Activated CD4-positive, alpha-beta memory T cell treated with anti-CD3 and anti-CD28 coated beads, Interleukin-2, amount 10 ng/mL, durations not matched to agents 7 days and 5 days (primary cell): ENCODE data around the gene SASH1. TPM values are rescaled to one million over a fixed set of nuclear protein-coding genes. Genes with fewer than 3 reads are reported as not detected.

Source experiments
- CTCF ChIA-PET: fragments of 350-600 bp; sonication (Branson Sonifier 250); formaldehyde crosslinking; loops from one replicate; lab custom pipeline; 2021; ENCODE audit warnings: antibody characterized with exemption, inconsistent platforms; lab: Charles Lee
- POLR2A ChIA-PET: fragments of 350-600 bp; sonication (Branson Sonifier 250); formaldehyde crosslinking; loops from one replicate; lab custom pipeline; 2021; ENCODE audit warnings: antibody characterized with exemption; lab: Charles Lee
- DNase-seq: peaks from one replicate; pipeline ENCODE4 v3.0.0-alpha.2; 2020
- H3K27ac Mint-ChIP-seq: one replicate; pipeline ENCODE4 v1.8.0; 2021; ENCODE audit warnings: mild to moderate bottlenecking, mixed read lengths
- H3K27me3 Mint-ChIP-seq: one replicate; pipeline ENCODE4 v1.8.0; 2021; ENCODE audit warnings: mixed read lengths
- H3K36me3 Mint-ChIP-seq: one replicate; pipeline ENCODE4 v1.8.0; 2021; ENCODE audit warnings: low read depth, mixed read lengths
- H3K4me1 Mint-ChIP-seq: one replicate; pipeline ENCODE4 v1.8.0; 2021; ENCODE audit warnings: mixed read lengths
- H3K4me3 Mint-ChIP-seq: one replicate; pipeline ENCODE4 v1.8.0; 2021; ENCODE audit warnings: mild to moderate bottlenecking, mixed read lengths
- H3K9me3 Mint-ChIP-seq: one replicate; pipeline ENCODE4 v1.8.0; 2021; ENCODE audit warnings: mixed read lengths
- total RNA-seq, 2 experiments: library from RNA; stranded (reverse); gene quantifications; one replicate each; pipeline ENCODE4 v1.2.3, GENCODE V29; 2021

SASH1 gene
- total RNA-seq, 2 experiments from 2014 or later = 0.75 to 0.98 TPM

DNA sequence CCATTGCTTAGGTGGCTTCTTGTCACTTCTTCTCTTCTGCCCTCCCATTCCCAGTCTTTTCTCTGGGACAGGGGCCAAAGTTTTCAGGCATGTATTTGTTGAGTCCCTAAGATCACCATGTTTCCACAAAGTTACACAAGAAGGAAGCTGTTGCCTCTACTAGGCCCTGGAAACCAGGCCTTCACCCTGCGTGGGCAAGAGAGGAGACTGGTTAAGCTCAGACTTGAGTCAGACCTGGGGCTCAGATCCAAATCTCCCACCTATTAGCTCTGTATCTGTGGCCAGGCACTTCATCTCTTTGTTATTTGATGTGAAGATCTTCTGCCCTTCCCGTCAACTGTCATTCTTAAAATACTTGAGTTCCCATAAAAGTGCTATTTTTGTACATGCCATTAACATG lies 154.6 kb downstream of the SASH1 start:
- Mint-ChIP-seq H3K36me3 (no peaks in the 10 kb centered on the region), H3K4me3 (no peak overlapping the region), H3K27me3 (peaks cover 26% of the 10 kb centered on the region), H3K27ac (no peak overlapping the region), H3K9me3 (no peaks in the 10 kb centered on the region), H3K4me1 (no peaks in the 10 kb centered on the region)
- ChIA-PET POLR2A (no interaction called here), CTCF (no interaction called here)
- DNase-seq = no peak

DNA sequence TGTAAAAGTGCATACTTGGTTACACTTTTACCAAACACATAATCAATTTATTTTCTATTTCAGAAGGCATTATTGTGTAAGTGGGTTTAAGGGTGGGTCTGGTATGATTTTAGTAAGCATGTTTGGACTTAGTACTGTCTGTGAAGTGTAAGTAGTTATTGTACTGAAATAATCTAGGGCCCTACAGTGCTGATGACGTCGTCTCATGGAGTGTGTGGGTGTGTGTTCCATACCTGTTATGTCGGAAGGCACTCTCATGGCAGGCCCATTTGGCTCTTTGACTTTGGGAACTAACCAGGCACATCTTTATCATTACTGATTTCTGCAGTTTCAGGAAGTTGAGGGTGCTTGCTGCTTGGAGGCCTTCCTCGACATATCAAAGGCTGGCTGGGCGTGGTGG lies 155.1 kb downstream of the SASH1 start:
- CTCF ChIA-PET = no interaction called here
- H3K27me3 Mint-ChIP-seq = peaks cover 26% of the 10 kb centered on the region
- POLR2A ChIA-PET = no interaction called here
- H3K27ac Mint-ChIP-seq = no peak overlapping the region
- no peaks in the 10 kb centered on the region for H3K4me1 Mint-ChIP-seq
- no peak for DNase-seq
- no peak overlapping the region for H3K4me3 Mint-ChIP-seq
- H3K9me3 Mint-ChIP-seq = no peaks in the 10 kb centered on the region
- H3K36me3 Mint-ChIP-seq = no peaks in the 10 kb centered on the region

DNA sequence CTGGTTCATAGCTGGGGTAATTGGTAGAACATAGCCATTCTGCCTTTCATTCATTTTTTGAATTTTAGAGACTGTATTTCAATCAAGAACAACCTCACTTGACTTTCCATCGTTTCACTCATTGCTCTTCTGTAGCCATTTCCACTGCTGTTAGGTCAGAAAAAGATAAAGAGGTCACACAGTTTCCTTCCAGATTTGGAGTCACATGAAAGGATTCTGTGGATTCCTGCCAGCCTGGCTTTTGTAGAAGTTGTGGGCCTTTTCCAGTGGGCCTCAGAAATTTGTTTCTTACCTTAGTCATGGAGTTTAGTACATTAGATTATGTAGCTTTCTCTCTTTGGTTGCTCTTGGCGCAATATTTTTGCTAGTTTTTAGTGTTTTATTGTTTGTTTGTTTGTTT lies 157.8 kb downstream of the SASH1 start:
- no peak overlapping the region for H3K27ac Mint-ChIP-seq
- peaks cover 19% of the 10 kb centered on the region for H3K27me3 Mint-ChIP-seq
- H3K9me3 Mint-ChIP-seq = no peaks in the 10 kb centered on the region
- DNase-seq = no peak
- no peak overlapping the region for H3K4me3 Mint-ChIP-seq
- ChIA-PET CTCF (no interaction called here), POLR2A (no interaction called here)
- no peaks in the 10 kb centered on the region for H3K4me1 Mint-ChIP-seq
- H3K36me3 Mint-ChIP-seq = no peaks in the 10 kb centered on the region

DNA sequence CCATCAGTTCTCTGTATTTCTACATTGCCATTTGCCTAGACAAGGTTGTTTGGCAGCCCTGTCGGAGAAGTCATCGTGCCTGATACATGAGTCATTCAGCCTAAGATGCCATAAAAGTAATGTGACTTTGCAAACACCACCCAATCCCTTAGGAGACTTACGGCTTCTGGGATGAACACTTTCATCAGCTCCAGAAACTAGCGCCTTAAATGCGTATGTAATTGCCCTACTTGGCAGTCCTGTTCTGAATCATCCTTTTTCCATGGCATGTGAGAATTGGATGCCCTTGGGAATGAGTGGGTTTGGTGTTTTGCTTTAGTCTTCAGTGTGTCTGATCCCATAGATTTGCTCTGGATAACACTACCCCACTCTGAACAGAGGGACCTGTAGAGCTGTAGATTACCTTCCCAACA lies 158.5 kb downstream of the SASH1 start:
- Mint-ChIP-seq H3K27ac (no peak overlapping the region), H3K4me3 (no peak overlapping the region), H3K4me1 (no peaks in the 10 kb centered on the region), H3K27me3 (peaks cover 15% of the 10 kb centered on the region), H3K9me3 (no peaks in the 10 kb centered on the region), H3K36me3 (no peaks in the 10 kb centered on the region)
- POLR2A ChIA-PET = no interaction called here
- no peak for DNase-seq
- CTCF ChIA-PET = no interaction called here

DNA sequence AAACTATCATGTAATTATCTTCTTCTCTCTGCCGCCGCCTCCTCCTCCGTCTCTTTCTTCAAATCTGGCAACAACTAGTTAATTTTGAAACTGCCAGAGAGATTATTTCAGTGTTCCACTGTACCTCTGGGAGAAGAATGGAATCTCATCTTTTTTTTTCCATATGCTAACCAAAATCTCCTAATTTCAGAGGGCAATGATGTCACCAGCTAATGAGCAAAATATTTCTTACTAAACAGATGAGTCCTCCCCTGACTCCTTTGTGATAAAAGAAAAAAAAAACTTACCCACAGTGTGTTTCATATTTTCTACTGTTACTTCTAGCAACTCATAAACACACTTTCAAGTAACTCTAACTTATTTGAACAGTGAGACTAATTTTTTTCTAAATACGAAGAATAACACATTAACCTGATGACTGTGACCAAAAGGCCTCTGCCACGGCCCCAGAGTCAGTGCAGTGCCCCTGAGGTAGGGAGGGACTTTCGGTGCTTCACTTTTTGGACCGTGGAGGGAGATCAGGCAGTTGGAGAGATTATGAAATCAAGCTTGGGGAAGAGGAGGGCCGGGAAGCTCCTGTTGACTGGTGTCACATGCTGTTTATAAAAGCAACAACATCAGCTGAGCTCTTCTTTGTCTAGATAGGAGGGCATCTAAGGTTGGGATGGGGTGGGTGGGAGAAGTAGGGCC lies 159.6 kb downstream of the SASH1 start:
- ChIA-PET CTCF (no interaction called here), POLR2A (no interaction called here)
- no peak for DNase-seq
- Mint-ChIP-seq H3K4me1 (no peaks in the 10 kb centered on the region), H3K27ac (no peak overlapping the region), H3K4me3 (no peak overlapping the region), H3K9me3 (no peaks in the 10 kb centered on the region), H3K27me3 (peaks cover 18% of the 10 kb centered on the region), H3K36me3 (no peaks in the 10 kb centered on the region)

DNA sequence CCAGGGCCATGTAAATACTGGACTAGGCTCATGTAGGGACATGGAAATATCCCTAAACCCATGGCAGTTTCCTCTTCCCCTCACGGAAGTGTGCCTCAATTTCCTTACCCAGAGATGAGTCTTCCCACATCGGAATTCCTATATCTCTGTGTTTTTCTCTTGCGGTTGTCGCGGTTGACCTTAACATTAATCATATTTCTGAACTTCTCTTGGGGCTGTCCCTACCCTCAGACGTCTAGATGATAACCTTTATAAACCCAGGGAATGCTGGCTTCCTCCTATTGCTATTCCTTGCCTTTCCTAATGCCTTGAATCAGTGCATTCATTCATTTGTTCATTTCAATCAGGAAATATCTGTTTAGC lies 160.1 kb downstream of the SASH1 start:
- ChIA-PET POLR2A (no interaction called here), CTCF (no interaction called here)
- Mint-ChIP-seq H3K4me1 (no peaks in the 10 kb centered on the region), H3K9me3 (no peaks in the 10 kb centered on the region), H3K4me3 (no peak overlapping the region), H3K27me3 (peaks cover 21% of the 10 kb centered on the region), H3K27ac (no peak overlapping the region), H3K36me3 (no peaks in the 10 kb centered on the region)
- DNase-seq = no peak

DNA sequence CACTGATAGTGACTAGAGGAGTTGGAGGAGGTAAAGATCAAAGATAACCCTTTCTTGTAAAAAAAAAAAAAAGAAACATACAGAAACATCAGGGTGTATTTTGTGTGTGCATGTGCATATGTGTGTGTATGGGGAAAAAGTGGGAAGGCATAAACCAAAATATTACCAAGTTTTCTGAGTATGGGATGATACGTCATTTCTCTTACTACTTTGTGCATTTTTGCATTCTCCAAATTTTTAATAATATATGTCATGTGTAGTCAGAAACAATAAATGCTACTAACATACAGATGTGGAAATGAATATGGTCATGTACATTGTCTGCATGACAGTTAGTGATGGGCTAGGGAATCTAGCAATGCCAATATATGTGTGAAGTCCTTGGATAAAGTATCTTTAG lies 161.1 kb downstream of the SASH1 start:
- Mint-ChIP-seq H3K4me3 (no peak overlapping the region), H3K36me3 (no peaks in the 10 kb centered on the region), H3K9me3 (no peaks in the 10 kb centered on the region), H3K27me3 (peaks cover 27% of the 10 kb centered on the region), H3K4me1 (no peaks in the 10 kb centered on the region), H3K27ac (no peak overlapping the region)
- CTCF ChIA-PET = no interaction called here
- no peak for DNase-seq
- POLR2A ChIA-PET = no interaction called here

DNA sequence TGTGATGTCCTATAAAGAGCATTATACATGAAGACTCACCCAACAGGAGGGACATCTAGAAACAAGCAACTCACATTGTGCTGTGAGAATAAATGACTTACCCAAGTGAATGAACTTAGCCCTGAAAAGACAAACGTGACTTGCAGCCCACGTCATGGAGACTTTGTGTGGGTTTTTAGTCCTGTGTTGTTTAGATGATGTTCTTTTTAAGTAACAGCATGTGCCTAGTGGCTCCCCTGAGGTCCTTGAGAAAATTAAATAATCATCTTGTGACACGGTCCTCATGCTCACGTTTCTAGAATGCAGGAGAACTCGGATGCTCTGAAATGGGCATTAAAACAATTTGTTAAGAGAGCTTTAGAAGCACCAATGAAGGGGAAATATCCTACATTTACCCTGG lies 165.1 kb downstream of the SASH1 start:
- ChIA-PET CTCF (no interaction called here), POLR2A (no interaction called here)
- no peak for DNase-seq
- Mint-ChIP-seq H3K4me3 (no peak overlapping the region), H3K27me3 (peaks cover 29% of the 10 kb centered on the region), H3K9me3 (no peaks in the 10 kb centered on the region), H3K36me3 (no peaks in the 10 kb centered on the region), H3K4me1 (no peaks in the 10 kb centered on the region), H3K27ac (no peak overlapping the region)

DNA sequence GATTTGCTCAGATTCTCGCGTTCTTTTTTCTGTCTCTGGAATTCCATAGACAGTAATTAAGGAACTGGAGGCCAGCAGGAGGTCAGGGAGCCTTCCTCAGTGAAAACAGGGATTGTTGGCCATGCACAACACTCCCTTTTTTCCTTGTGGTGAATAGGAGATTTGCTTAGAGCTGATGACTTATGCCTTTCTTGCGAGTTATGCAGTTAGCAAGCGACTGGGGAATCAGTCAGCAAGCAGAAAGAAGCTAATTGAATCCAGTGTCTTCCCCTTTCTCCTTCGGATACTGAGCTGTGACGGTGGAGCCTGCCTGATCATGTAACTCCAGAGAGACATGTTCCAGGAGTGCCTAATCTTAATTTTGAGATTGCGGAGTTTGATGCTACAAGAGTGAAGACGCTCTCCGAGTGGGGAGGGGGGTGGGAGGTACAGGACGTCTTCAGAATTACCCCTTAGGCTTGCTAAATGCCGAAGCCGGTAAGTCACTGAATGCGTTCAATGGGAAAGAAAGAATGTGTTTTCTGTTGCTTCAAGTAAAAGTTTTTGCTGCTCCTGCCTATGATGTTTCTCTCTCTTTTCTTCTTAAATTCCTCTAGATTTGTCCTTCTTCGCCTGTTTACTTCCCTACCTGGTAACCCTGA lies 165.9 kb downstream of the SASH1 start:
- Mint-ChIP-seq H3K9me3 (no peaks in the 10 kb centered on the region), H3K27ac (no peak overlapping the region), H3K27me3 (peaks cover 33% of the 10 kb centered on the region), H3K4me1 (no peaks in the 10 kb centered on the region), H3K36me3 (no peaks in the 10 kb centered on the region), H3K4me3 (no peak overlapping the region)
- CTCF ChIA-PET = no interaction called here
- POLR2A ChIA-PET = no interaction called here
- no peak for DNase-seq

DNA sequence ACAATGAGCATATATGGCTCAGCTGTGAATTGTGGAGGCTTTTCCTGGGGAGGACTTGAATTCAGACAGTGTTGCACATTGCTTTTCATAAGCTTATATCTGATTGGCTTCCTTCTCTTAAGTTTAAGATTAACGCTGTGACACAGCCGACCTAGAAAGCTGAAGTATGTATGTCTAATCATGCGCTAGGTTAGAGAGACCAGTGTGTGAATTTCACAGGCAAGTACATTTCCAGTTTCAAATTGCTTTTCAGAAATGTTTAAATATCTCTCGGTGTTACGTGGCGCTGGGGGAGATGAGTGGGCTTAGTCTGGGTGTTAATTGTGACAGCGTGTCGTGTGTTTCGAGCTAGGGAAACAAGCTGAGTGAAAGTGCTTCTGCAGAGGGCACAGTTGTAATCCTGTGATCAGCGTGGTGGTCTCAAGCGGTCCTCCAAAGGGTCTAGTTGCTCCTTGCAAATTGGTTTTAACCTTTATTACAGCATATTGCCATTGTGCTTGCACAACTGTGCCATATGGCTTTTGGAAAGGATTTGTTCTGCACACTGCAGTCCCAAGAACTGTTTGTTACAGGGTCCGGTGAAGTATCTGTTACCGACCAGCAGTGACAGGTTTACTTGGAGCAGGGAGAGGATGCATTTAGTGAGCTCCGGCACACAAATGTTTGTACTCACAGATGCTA lies 166.6 kb downstream of the SASH1 start:
- Mint-ChIP-seq H3K4me3 (no peak overlapping the region), H3K4me1 (no peaks in the 10 kb centered on the region), H3K27me3 (peaks cover 35% of the 10 kb centered on the region), H3K36me3 (no peaks in the 10 kb centered on the region), H3K9me3 (no peaks in the 10 kb centered on the region), H3K27ac (no peak overlapping the region)
- no peak for DNase-seq
- ChIA-PET POLR2A (no interaction called here), CTCF (interaction anchor here (0.6 kb wide), 1 partner anchor 33 kb away, joined by 4 read pairs; no protein-coding TSS in a partner anchor)

DNA sequence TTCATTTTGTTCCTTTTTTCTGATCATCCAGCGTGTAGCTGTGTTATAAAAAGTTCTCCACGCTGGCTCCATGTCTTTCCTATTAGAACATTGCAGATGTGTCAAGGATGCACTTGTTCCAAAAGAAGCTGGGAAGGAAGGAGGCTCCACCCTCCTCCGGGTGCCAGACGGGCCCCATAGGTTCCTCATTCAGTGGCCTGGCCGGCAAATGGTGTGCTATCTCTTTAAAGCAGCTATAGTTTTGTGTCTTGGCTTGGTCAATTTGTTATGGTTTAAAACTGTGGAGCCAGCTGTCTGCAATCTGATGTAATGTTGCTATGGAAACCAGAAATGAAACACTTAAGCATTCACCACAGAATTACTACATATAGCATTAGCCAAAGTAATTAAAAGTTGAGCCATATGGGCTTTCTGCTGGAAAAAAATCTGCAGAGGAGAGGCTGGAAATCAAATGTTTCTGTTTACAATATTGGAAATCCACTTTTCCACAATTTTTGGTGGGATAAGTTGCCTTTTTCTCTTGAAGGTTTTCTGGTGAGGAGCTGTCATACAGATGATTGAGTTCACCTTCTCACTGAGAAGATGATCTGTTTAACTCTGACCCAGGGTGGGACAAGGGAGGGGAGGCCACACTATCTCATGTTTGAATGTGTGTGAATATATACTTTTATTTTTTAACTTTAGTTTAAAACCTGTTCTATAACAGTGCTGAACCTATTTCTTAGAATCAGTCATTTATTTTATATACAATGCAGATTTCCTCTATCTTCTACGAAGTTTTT lies 167.4 kb downstream of the SASH1 start:
- Mint-ChIP-seq H3K4me1 (no peaks in the 10 kb centered on the region), H3K36me3 (no peaks in the 10 kb centered on the region), H3K27ac (no peak overlapping the region), H3K9me3 (no peaks in the 10 kb centered on the region), H3K4me3 (no peak overlapping the region), H3K27me3 (peaks cover 35% of the 10 kb centered on the region)
- CTCF ChIA-PET = interaction anchor here (0.6 kb wide), 1 partner anchor 34 kb away, joined by 4 read pairs; no protein-coding TSS in a partner anchor
- POLR2A ChIA-PET = no interaction called here
- no peak for DNase-seq

DNA sequence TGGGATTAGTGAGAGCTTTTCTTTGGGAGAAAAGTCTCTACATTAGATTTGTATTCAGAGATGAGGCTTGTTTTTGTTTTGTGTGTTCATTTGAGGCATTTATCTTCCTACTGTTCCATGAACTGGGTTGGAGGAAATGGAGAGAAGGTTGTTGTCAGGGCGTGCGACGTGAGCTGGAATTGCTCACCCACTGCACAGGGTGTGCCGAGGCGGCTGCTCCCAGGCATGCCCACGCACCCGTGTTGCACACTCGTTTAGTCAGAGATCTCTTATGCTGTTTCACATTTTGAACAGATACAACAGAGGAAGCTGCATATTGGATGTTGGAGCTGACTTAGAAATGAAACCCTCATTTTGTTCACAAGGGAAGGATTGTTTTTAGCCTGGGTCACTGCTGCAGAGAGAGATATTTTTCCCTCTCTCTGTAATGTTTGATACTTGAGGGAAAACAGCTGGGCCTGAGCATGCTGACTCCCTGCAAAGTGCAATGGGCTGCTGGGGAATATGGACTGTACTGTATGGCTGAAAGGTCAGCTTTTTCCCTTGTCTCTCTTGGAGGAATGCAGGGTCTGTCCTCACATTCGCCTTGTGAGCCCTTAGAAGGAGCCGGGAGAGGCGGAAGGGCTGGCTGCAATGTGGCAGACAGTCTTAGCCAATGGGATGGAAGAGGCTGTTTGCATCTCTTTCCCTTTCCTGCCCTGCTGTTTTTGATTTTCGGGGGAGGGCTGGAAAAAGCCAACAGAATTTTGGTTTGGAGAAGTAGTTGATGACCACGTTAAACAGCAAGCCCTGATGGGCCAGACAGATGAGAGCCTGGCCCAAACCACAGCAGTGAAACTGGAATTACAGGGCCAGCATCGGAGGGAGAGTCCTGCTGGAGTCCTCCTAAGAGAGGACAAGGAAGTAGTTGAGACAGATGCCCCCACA lies 170.8 kb downstream of the SASH1 start:
- Mint-ChIP-seq H3K27ac (no peak overlapping the region), H3K27me3 (peaks cover 27% of the 10 kb centered on the region), H3K4me3 (no peak overlapping the region), H3K9me3 (no peaks in the 10 kb centered on the region), H3K36me3 (no peaks in the 10 kb centered on the region), H3K4me1 (no peaks in the 10 kb centered on the region)
- POLR2A ChIA-PET = no interaction called here
- DNase-seq = no peak
- CTCF ChIA-PET = interaction anchor here (1.0 kb wide), 1 partner anchor 166 kb away, joined by 6 read pairs; no protein-coding TSS in a partner anchor
